Measurements from ENCODE around the gene VIPAS39.

VIPAS39 gene

DNA sequence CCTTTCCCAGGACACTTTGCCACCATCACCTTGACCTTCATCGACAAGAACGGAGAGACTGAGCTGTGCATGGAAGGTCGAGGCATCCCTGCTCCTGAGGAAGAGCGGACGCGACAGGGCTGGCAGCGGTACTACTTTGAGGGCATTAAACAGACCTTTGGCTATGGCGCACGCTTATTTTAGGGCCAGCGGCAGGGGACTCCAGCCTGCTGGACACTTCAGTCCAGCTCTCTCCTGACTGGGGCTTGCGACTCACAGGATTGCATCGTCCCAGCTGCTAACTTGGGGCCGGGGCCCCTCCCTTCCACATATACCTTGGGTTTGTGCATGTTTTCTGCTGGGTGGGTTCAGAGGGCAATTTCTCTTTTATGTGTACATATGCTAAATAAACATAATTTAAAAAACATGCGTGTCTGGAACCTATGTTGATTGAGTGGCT lies 11.7 kb upstream of the VIPAS39 start:
- no peak overlapping the region for H3K4me3 ChIP-seq (ENCODE audit: low read depth, low read length)
- TF ChIP-seq CTCF (IDR thresholded peaks at IDR 0.05; ENCODE audit: low read depth, low read length), result no peak
- H3K9me3 ChIP-seq (ENCODE audit: severe bottlenecking), result no peaks in the 10 kb centered on the region
- DNase-seq, result no peak
- no peak overlapping the region for H3K27ac ChIP-seq
- H3K27me3 ChIP-seq (ENCODE audit: insufficient read depth, low read depth, severe bottlenecking), result no peaks in the 10 kb centered on the region
- peaks cover 52% of the 10 kb centered on the region for H3K36me3 ChIP-seq

- Histone ChIP-seq H3K4me3 (ENCODE audit: low read depth, low read length) (no peak overlapping the region), H3K36me3 (peaks cover 65% of the 10 kb centered on the region), H3K27me3 (ENCODE audit: insufficient read depth, low read depth, severe bottlenecking) (no peaks in the 10 kb centered on the region), H3K27ac (no peak overlapping the region), H3K9me3 (ENCODE audit: severe bottlenecking) (no peaks in the 10 kb centered on the region)
- DNase-seq, result no peak
- no peak for TF ChIP-seq CTCF (IDR thresholded peaks at IDR 0.05; ENCODE audit: low read depth, low read length)
Observed at GRCh38 chr14:77467801-77468200, 10.4 kb upstream of the VIPAS39 start.

GRCh38 chr14:77459072-77459723 lies 1.8 kb upstream of the VIPAS39 start:
- H3K27ac ChIP-seq, result peak overlapping the region; percentile 97
- DNase-seq, result peak; percentile 81
- peak overlapping the region; percentile 87 for H3K4me3 ChIP-seq (ENCODE audit: low read depth, low read length)
- peak; percentile 62 for TF ChIP-seq CTCF (IDR thresholded peaks at IDR 0.05; ENCODE audit: low read depth, low read length)
- H3K27me3 ChIP-seq (ENCODE audit: insufficient read depth, low read depth, severe bottlenecking), result no peaks in the 10 kb centered on the region
- peaks cover 48% of the 10 kb centered on the region for H3K36me3 ChIP-seq
- no peaks in the 10 kb centered on the region for H3K9me3 ChIP-seq (ENCODE audit: severe bottlenecking)

- Histone ChIP-seq H3K27me3 (ENCODE audit: insufficient read depth, low read depth, severe bottlenecking) (no peaks in the 10 kb centered on the region), H3K36me3 (peaks cover 40% of the 10 kb centered on the region), H3K9me3 (ENCODE audit: severe bottlenecking) (no peaks in the 10 kb centered on the region), H3K27ac (peak overlapping the region; percentile 97), H3K4me3 (ENCODE audit: low read depth, low read length) (peak overlapping the region; percentile 87)
- no peak for TF ChIP-seq CTCF (IDR thresholded peaks at IDR 0.05; ENCODE audit: low read depth, low read length)
- DNase-seq, result peak; percentile 43
Observed at GRCh38 chr14:77458249-77458950, 999 bp upstream of the VIPAS39 start.

- H3K36me3 ChIP-seq, result peaks cover 27% of the 10 kb centered on the region
- no peaks in the 10 kb centered on the region for H3K9me3 ChIP-seq (ENCODE audit: severe bottlenecking)
- peak overlapping the region; percentile 87 for H3K4me3 ChIP-seq (ENCODE audit: low read depth, low read length)
- no peaks in the 10 kb centered on the region for H3K27me3 ChIP-seq (ENCODE audit: insufficient read depth, low read depth, severe bottlenecking)
- TF ChIP-seq CTCF (IDR thresholded peaks at IDR 0.05; ENCODE audit: low read depth, low read length), result no peak
- DNase-seq, result no peak
- peak overlapping the region; percentile 97 for H3K27ac ChIP-seq
Observed at GRCh38 chr14:77457115-77457521, 283 bp downstream of the VIPAS39 start.

Measured in WERI-Rb-1 (cell line).